HG03025 (cell line): ENCODE data around the gene FIGLA.

Experiments
- ATAC-seq: cut with Tn5 transposase; IDR thresholded peaks from one replicate; pipeline ENCODE4 v1.9.1; 2021; ENCODE audit warnings: mild to moderate bottlenecking, moderate library complexity; ENCODE audit not compliant: unreplicated experiment, low FRiP score

The FIGLA gene

GRCh38 chr2:70777450-70777849 lies 13.0 kb downstream of the FIGLA start:
- no peak for ATAC-seq

GRCh38 chr2:70776266-70776665 lies 14.2 kb downstream of the FIGLA start:
- ATAC-seq = no peak

DNA sequence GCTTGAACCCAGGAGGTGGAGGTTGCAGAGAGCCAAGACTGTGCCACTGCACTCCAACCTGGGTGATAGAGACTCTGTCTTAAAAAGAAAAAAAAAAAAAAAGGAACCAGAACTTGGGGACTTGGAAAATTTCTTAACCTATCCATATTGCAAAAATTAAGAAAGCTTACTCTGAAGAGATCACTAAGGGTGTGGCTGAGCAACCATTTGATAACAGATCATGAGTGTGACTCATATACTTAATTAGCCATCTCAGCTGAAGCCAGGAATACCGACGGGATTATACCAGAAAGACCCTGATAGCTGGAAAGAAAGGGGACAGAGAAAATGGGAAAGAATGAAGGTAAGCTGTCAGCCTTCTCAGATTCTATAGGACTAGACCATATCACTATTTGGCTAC lies 15.3 kb downstream of the FIGLA start:
- ATAC-seq = no peak

DNA sequence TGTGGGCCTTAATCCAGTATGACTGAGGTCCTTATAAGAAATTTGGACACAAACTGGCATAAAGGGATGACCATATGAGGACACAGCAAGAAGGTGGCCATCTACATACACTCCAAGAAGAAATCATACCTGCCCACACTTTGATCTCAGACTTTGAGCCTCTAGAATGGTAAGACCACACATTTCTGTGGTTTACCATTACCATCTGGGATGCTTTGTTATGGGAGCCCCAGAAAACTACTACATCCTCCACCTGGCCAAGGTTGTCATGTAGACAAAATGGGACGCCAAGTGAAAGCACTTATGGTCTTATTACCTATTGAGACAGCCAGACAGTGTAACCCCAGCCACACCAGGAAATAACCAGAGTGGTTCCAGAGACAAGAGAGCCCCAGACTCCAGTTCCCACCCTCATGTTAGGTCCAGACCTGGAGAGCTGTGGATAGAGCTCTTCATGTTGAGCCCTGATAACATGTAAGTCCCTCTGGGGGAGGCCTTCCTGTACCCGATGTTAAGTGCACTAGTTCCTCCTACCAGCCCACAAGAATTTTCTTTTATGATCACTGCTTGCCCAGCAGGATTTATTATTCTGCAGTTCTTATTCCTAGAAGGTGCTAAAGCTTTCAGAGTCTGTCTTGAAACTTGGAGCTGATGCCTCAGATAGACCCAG lies 17.8 kb downstream of the FIGLA start:
- ATAC-seq = no peak

DNA sequence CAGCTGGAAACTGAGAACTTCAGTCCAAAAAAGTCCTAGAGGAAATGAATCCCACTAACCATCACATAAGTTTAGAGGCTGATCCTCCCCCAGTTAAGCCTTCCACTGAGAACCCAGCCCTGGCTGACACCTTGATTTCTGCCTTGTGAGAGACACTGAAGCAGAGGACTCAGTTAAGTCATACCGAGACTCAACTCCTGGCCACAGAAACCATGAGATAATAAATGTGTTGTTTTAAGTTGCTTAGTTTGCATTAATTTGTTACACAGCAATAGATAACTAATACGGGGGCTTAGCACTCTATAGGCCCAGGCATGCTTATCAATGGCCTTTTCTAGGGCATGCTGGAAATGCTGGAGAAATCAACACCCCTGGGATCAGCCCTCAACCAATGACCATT lies 19.0 kb downstream of the FIGLA start:
- no peak for ATAC-seq

- no peak for ATAC-seq
Measured at GRCh38 chr2:70769450-70769849, 21.0 kb downstream of the FIGLA start.

DNA sequence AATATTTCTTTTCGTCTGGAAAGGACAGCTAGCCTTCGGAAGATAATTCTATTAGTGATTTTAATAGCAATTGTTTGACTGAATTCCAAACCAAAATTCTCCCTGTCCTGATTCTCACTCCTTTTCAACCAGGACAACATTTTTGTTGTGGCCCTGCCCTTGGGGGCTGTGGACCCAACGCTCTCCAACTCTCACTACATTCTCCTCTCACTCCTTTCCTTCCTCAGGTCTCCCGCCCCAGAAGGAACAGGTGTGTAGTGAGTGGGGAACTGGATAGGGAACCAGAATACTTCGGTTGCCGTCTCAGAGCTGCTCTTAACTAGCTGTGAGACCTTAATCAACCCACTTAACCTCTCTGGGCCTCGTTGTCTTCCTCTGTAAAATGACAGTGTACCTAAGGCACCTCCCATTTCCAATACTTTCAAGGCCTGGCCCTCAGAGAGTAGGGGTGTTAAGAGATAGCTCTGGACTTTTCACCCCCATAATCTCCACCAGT lies 21.8 kb downstream of the FIGLA start:
- no peak for ATAC-seq

DNA sequence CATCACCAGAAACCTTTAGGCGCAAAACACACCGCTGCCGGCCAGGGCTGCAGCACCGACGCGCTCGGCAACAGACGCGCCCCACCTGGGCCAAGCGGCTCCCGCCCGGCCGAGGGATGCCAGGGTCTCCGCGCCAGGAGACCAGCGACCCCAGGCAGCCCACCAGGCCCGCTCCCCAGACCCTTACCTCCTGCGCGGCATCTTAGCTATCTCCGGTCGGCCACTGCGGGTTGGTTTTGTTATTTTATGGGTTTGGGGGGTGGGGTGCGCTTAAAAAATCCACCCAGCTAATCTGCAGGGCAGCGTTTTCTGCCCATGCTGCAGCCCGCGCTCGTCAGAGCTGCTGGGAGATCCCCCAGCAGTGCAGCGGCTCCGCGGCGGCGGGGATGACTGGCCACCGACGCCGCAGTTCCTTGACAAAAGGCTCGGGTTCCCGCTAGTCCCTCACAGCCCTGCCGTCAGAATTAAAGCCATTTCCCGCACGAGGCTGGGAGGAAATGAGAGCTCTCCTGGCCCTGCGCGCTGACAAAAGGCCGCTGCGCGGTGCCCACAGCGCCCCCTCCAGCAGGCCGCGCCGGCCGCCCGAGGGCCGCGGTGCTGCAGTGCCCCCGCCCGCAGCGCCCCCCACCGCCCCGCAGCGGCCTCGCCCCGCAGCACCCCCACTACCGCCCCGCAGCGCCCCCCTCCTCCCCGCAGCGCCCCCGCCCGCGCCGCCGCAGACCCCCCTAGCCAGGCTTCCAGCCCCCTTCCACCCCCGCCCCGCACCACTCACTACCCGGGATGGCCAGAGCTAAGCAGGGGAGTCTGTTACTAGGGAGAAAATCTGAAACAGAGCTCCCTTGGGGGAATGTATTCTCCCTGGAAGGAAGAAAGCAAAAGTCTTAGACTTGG lies 22.5 kb downstream of the FIGLA start, which contains the start of gene ADD2:
Gene ADD2, minus strand, starts transcription at position 502 of the 891 bp plus-strand sequence. CDS start 61,792 bp downstream, outside the sequence.
- ATAC-seq = no peak

DNA sequence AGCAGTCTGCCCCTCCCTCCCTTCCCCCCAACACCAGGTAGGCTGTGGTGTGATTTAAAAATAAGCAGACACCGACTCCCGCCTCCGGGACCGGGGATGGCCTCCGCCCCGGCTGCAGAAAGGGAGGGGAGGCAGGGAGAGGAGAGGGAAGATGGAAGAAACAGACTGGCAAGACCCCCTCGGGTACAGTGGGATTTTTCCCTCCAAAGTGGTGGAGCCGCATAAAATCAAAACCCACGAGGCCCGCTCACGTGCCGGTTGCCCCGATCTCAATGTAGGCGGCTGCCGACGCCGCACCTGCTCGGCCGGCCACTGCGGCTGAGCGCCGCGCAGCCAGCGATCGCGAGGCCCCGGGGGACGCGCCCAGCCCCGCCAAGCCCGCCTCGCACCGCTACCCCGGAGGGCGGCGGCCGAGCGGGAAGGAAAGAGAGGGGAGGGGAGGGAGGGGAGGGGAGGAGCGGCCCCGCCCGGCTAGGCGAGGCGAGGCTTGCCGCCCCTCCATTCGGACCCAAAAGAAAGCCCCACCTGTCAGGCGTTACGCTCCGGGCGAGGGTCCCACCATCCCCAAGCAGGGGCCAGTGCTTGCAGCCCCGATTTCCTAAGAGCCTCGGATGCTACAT lies 23.3 kb downstream of the FIGLA start:
- ATAC-seq = no peak

DNA sequence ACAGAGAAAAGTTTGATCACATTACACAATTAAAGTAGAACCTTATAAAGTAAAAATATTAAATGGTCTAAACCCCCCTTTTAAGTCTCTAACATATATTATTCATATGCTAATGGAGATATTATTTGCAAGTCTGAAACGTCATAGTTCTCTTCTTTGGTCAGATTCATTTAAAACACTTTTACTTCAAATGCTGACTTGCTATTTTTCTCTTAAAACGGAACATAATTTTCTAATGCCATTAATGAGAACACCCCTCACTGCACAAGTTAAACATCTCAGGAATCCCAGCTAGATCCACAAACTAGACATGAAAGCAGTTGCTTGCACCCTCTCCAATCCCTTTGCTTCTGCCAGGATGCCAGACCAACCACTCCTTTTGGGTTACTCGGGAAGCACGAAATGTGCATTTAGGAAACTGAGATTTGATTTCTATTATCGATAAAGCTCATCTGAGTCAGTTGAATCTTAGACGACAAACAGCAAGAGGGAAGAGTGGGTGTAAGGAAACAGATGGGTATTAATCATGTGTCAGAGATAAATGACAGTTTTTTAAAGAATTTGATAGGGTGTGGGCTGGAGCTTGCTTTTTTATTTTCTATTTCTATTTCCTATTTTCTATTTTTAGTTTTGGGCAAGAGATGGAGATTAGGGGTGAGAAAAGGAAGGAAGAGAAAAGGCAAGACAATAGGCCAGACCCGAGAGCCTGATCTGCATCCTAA lies 23.9 kb downstream of the FIGLA start:
- ATAC-seq = no peak

- no peak for ATAC-seq
Measured at GRCh38 chr2:70765507-70765906, 24.9 kb downstream of the FIGLA start.

DNA sequence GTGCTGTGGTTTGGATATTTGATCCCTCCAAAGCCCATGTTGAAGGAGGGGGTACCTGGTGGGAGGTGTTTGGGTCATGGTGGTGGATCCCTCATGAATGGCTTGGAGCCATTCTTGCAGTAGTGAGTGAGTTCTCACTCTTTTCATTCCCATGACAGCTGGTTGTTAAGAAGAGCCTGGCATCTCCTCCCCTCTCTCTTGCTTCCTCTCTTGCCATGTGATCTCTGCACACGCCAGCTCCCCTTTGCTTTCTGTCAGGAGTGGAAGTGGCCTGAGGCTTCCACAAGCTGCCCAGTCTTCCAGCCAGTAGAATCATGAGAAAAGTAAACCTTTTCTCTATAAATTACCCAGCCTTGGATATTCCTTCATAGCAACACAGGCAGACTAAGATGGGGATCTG lies 31.0 kb downstream of the FIGLA start:
- ATAC-seq = no peak

DNA sequence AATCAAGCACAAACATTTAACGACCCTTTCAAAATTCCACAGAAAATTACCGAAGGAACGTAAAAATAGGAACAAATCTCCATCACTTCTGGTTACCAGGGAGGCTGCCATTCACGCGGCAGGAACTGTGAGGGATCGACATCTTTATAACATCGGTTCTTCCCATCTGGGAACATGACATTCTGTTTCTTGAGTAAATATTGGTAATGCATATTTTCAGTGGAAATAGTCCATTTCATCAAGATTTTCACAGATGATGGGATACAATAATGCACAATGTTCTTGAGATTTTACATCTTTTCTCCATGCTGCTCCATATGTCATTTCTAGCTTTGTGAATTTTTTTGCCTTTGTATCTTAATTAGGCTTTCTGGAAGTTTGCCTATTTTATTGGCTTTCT lies 32.5 kb downstream of the FIGLA start:
- ATAC-seq = no peak

- ATAC-seq = no peak
Measured at GRCh38 chr2:70757360-70757759, 33.1 kb downstream of the FIGLA start.

DNA sequence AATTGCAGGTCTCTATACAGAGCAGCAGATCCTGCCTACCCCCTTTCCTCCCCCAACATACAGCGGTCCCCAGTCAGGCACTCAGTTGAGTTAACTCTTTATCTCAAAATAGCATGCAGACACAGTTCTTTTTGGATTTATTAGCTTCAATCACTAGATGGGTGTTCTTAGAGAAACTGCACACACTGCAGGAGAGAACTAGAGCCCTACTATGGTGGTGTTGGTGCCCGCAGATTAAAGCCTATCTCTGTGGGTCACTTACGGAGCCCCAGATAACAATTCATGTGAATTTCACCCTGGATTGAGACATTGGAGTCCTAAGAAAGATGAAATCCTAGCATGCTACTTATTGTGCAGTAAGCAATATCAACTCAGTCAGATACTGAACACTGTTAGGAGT lies 34.3 kb downstream of the FIGLA start:
- ATAC-seq = no peak

DNA sequence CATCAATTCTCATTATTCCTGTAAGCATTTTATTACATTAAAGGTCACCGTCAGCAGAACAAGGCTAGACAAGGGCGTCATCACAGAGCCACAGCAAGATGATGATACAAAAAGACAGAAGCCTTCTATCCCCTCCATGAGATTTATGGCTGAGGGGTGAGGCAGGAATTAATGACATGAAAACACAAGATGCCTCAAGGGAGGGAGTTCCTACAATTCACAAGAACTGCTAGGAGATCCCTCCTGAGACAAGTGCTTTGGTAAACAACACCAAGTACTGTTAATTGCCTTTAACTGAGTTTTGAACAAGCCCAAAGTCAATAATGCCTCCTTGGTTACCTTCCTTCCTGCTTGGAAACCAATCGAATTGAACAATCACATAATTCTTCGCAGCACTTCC lies 36.5 kb downstream of the FIGLA start:
- no peak for ATAC-seq

DNA sequence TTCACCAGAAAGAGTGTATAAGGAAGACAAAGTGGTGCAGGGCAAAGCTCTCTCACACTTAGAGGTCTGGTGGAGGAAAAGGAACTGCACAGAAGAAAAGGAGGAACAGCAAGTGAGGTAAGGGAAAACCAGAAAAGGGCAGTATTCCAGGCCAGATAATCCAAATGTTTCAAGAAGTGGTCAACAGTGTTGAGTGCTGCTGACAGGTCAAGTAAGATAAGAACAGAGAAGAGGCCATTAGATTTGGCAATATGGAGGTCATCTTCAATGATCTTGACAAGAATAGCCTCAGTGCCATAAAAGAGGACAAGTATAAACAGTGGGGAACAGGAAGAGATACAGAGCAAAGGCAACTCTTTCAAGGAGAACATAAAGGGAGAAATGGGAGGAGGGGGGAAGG lies 37.4 kb downstream of the FIGLA start:
- no peak for ATAC-seq

GRCh38 chr2:70752396-70752795 lies 38.0 kb downstream of the FIGLA start:
- no peak for ATAC-seq

DNA sequence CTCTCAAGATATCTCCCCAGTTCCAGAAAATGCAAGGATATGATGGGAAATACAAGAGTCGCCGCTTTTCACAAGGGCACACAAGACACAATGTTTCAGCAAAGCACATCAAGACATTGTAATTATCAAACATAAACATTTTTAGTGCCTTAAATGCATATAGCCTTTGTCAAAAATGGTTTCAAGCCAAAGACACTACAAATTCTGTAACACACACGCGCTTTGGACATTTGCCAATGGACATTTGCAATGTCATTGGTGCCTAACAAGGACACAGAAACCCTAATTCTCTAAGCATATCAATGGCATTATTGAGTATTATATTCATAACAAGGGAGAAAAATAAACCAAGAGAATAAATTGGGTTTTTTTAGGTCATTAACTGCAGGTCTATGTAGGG lies 38.6 kb downstream of the FIGLA start:
- no peak for ATAC-seq

GRCh38 chr2:70750320-70750719 lies 40.1 kb downstream of the FIGLA start:
- ATAC-seq = no peak
